Lower leg skin (tissue), 3 donors: ENCODE results near the gene SEC24C.

Source experiments
- CTCF ChIP-seq, 3 donors: fragments of 450-650 bp; IDR thresholded peaks; one replicate each; pipeline ENCODE4 v1.5.1; 2016; ENCODE audit warnings: antibody characterized with exemption in 3 of 3, mild to moderate bottlenecking in 3 of 3, moderate library complexity in 2 of 3
- POLR2A ChIP-seq, 2 donors: fragments of 450-650 bp; IDR thresholded peaks; one replicate each; pipeline ENCODE4 v1.6.1; 2016 to 2017; ENCODE audit warnings: antibody characterized with exemption in 2 of 2, mild to moderate bottlenecking in 1 of 2, moderate library complexity in 1 of 2

DNA sequence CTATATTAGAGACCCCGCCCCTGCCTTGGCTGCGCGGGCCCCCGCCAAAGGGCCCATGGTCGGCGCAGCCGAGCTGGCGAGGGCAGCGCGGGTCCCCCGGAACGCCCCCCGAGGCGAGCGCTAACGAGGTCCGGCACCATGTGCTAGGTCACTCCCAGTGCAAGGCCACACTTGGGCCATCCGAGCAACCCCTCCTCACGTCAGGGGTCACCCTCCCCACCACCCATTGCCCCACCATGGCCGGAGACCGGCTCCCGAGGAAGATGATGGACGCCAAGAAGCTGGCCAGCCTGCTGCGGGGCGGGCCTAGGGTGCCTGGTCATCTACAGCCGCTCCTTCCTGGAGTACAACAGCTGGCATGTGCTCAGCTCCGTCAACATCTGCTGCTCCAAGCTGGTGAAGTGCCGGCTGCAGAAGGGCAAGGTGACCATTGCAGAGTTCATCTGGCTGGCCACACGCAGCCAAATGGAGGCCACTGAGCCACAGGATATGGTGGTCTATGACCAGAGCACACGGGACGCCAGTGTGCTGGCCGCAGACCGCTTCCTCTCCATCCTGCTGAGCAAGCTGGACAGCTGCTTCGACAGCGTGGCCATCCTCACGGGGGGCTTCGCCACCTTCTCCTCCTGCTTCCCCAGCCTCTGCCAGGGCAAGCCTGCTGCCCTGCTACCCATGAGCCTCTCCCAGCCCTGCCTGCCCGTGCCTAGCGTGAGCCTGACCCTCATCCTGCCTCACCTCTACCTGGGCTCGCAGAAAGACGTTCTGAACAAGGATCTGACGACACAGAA is 12.4 kb upstream of the SEC24C start:
- TF ChIP-seq CTCF (IDR thresholded peaks at IDR 0.05), result no peak
- no peak for TF ChIP-seq POLR2A (IDR thresholded peaks at IDR 0.05)
